Endometrium (tissue), 2 donors: Measurements from ENCODE around the gene CSNK2A1.
"Not testable (repeated sequence)": the region's sequence is repeated elsewhere in the genome, so short reads cannot be mapped to it uniquely, and the experiment has no call there.

Experiments
- FAIRE-seq: peaks from 2 replicates; lab custom pipeline; 2012; peaks lifted over from hg19 to GRCh38; lab: Jason Lieb, UNC
- donor health status: control.
- donor health status: control.

The CSNK2A1 gene

GRCh38 chr20:483815-484644 lies 59.6 kb downstream of the CSNK2A1 start:
- no peak for FAIRE-seq

GRCh38 chr20:481167-481566 lies 62.4 kb downstream of the CSNK2A1 start:
- FAIRE-seq: no peak

- no peak for FAIRE-seq
These were observed 63.5 kb downstream of the CSNK2A1 start for GRCh38 chr20:480044-480443.

- FAIRE-seq: no peak
These were observed 64.1 kb downstream of the CSNK2A1 start for GRCh38 chr20:479487-479886.

- peak; percentile 77 for FAIRE-seq
These were observed 64.6 kb downstream of the CSNK2A1 start for GRCh38 chr20:478949-479429.

GRCh38 chr20:478010-478948 lies 65.3 kb downstream of the CSNK2A1 start:
- FAIRE-seq: no peak

- FAIRE-seq: not testable (repeated sequence)
These were observed 66.9 kb downstream of the CSNK2A1 start for GRCh38 chr20:476561-477249.

- FAIRE-seq: no peak
These were observed 67.9 kb downstream of the CSNK2A1 start for GRCh38 chr20:475463-476357.

- FAIRE-seq: no peak
These were observed 69.0 kb downstream of the CSNK2A1 start for GRCh38 chr20:474581-474980.

- no peak for FAIRE-seq
These were observed 70.7 kb downstream of the CSNK2A1 start for GRCh38 chr20:472889-473292.

GRCh38 chr20:472137-472846 lies 71.3 kb downstream of the CSNK2A1 start:
- FAIRE-seq: no peak

- no peak for FAIRE-seq
These were observed 73.7 kb downstream of the CSNK2A1 start for GRCh38 chr20:469746-470490.

GRCh38 chr20:467755-468154 lies 75.8 kb downstream of the CSNK2A1 start:
- FAIRE-seq: no peak

- no peak for FAIRE-seq
These were observed 81.2 kb downstream of the CSNK2A1 start, which contains the start of gene TBC1D20 for GRCh38 chr20:462199-462991. Gene TBC1D20, minus strand, starts transcription at chr20:462533. Its CDS starts 128 bp downstream, at chr20:462405.

- FAIRE-seq: no peak
These were observed 82.1 kb downstream of the CSNK2A1 start for GRCh38 chr20:461254-462198.

GRCh38 chr20:460707-461106 lies 82.9 kb downstream of the CSNK2A1 start:
- FAIRE-seq: no peak

GRCh38 chr20:460180-460579 lies 83.4 kb downstream of the CSNK2A1 start:
- no peak for FAIRE-seq

- no peak for FAIRE-seq
These were observed 84.8 kb downstream of the CSNK2A1 start for GRCh38 chr20:458776-459175.
